Right lobe of liver (tissue), 4 donors: ENCODE measurements around the gene TMEM17.

Experiments used
- POLR2A ChIP-seq: fragments of 450-650 bp; IDR thresholded peaks from one replicate; pipeline ENCODE4 v1.6.1; 2017; ENCODE audit warnings: antibody characterized with exemption, mild to moderate bottlenecking
- TF ChIP-seq, protein P1 (sequence below), 4 donors: fragments of 200-600 bp in 3 of 4; fragments of 450-650 bp in 1 of 4; IDR thresholded peaks; one replicate each; pipeline versions ENCODE4 v1.5.1 to v1.8.0; 2016 to 2022; ENCODE audit warnings: antibody characterized with exemption in 4 of 4, mild to moderate bottlenecking in 2 of 4
- donor health status: DM: no; HTN: no; CAD: no.
- donor health status: DM: no; HTN: no; CAD: no.
- donor health status: DM: no; HTN: yes; CAD: no.

DNA sequence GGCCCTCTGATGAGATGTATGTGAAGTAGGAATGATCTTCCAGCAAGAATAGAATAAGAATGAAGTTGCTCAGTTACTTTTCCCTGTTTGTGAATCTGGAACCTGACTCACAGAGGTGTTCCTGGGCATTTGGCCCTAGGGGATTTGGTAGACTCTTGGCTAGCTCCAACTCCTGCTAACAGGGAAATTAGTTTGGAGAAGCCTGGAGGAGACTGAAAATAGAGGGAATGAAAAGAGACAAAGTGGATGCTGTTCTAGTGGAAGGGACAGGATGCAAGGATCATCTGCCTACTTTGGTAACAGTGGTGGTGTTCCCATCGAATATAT, 19.6 kb downstream of the TMEM17 start:
- TF ChIP-seq, protein P1, sequence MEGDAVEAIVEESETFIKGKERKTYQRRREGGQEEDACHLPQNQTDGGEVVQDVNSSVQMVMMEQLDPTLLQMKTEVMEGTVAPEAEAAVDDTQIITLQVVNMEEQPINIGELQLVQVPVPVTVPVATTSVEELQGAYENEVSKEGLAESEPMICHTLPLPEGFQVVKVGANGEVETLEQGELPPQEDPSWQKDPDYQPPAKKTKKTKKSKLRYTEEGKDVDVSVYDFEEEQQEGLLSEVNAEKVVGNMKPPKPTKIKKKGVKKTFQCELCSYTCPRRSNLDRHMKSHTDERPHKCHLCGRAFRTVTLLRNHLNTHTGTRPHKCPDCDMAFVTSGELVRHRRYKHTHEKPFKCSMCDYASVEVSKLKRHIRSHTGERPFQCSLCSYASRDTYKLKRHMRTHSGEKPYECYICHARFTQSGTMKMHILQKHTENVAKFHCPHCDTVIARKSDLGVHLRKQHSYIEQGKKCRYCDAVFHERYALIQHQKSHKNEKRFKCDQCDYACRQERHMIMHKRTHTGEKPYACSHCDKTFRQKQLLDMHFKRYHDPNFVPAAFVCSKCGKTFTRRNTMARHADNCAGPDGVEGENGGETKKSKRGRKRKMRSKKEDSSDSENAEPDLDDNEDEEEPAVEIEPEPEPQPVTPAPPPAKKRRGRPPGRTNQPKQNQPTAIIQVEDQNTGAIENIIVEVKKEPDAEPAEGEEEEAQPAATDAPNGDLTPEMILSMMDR (IDR thresholded peaks at IDR 0.05) = no peak
- no peak for TF ChIP-seq POLR2A
